Neural cell (in vitro differentiated cells): ENCODE data around the gene FAM20C. TPM values are rescaled to one million over a fixed set of nuclear protein-coding genes. Genes with fewer than 3 reads are reported as not detected.

Experiments
- H2AFZ ChIP-seq: fragments of 200-600, 300-800 bp; sonication (generic), shearing (Covaris generic); 2 replicates; pipeline ENCODE4 v1.6.0; 2014; ENCODE audit warnings: low read depth, mild to moderate bottlenecking, antibody characterized with exemption, low read length, moderate library complexity
- H3F3A ChIP-seq: fragments of 200-600 bp; shearing (Covaris generic); 2 replicates; pipeline ENCODE4 v1.6.1; 2016; ENCODE audit warnings: mild to moderate bottlenecking, moderate library complexity, mixed read lengths, antibody characterized with exemption, low read length; ENCODE audit not compliant: insufficient read depth, poor library complexity, severe bottlenecking
- H3K27ac ChIP-seq: fragments of 200-600, 300-800 bp; sonication (generic), shearing (Covaris generic); 2 replicates; pipeline ENCODE4 v1.5.1; 2014; ENCODE audit warnings: mild to moderate bottlenecking, low read length, moderate library complexity
- H3K27me3 ChIP-seq: fragments of 300-800, 200-600 bp; sonication (generic), shearing (Covaris generic); 2 replicates; pipeline ENCODE4 v1.6.0; 2014; ENCODE audit warnings: mild to moderate bottlenecking, low read depth, low read length, moderate library complexity; ENCODE audit not compliant: insufficient read depth
- H3K36me3 ChIP-seq: fragments of 300-800, 200-600 bp; sonication (generic), shearing (Covaris generic); 2 replicates; pipeline ENCODE4 v1.5.1; 2014; ENCODE audit warnings: mild to moderate bottlenecking, antibody characterized with exemption, low read length, moderate library complexity; ENCODE audit not compliant: insufficient read depth
- H3K4me2 ChIP-seq: fragments of 300-800, 200-600 bp; sonication (generic), shearing (Covaris generic); 2 replicates; pipeline ENCODE4 v1.6.0; 2014; ENCODE audit warnings: mild to moderate bottlenecking, low read length
- H3K4me3 ChIP-seq: fragments of 300-800, 200-600 bp; sonication (generic), shearing (Covaris generic); 2 replicates; pipeline ENCODE4 v1.5.1; 2014; ENCODE audit warnings: mild to moderate bottlenecking, low read length, moderate library complexity
- H3K79me2 ChIP-seq: fragments of 200-600 bp; shearing (Covaris generic); replicated peaks from 2 replicates; pipeline ENCODE4 v1.6.0; 2014; ENCODE audit warnings: mild to moderate bottlenecking, low read length, moderate library complexity; ENCODE audit not compliant: insufficient read depth
- H3K9ac ChIP-seq: fragments of 300-800, 200-600 bp; sonication (generic), shearing (Covaris generic); 2 replicates; pipeline ENCODE4 v1.6.1; 2016; ENCODE audit warnings: mild to moderate bottlenecking, low read length, mixed read lengths
- H3K9me2 ChIP-seq: fragments of 200-600 bp; shearing (Covaris generic); 2 replicates; pipeline ENCODE4 v1.6.1; 2016; ENCODE audit warnings: mild to moderate bottlenecking, low read length, mixed read lengths; ENCODE audit not compliant: insufficient read depth
- H3K9me3 ChIP-seq: fragments of 200-600, 300-800 bp; sonication (generic), shearing (Covaris generic); 2 replicates; pipeline ENCODE4 v1.6.1; 2016; ENCODE audit warnings: mild to moderate bottlenecking, mixed run types, low read length, moderate library complexity, mixed read lengths
- H4K20me1 ChIP-seq: fragments of 200-600 bp; shearing (Covaris generic); 2 replicates; pipeline ENCODE4 v1.6.1; 2016; ENCODE audit warnings: mild to moderate bottlenecking, mixed run types; ENCODE audit not compliant: insufficient read depth
- EP300 ChIP-seq: fragments of 450-650 bp; conservative IDR thresholded peaks from 2 replicates; pipeline ENCODE4 v1.6.1; 2014; ENCODE audit warnings: antibody characterized with exemption, mild to moderate bottlenecking, moderate library complexity; ENCODE audit not compliant: poor library complexity, severe bottlenecking
- EZH2 ChIP-seq: fragments of 200-600, 300-800 bp; shearing (Covaris generic), sonication (generic); IDR thresholded peaks from 2 replicates; pipeline ENCODE4 v1.6.1; 2014; ENCODE audit warnings: antibody characterized with exemption, low read length, borderline replicate concordance, mild to moderate bottlenecking; ENCODE audit not compliant: insufficient read depth, poor library complexity, severe bottlenecking
- MXI1 ChIP-seq: fragments of 450-650 bp; conservative IDR thresholded peaks from 2 replicates; pipeline ENCODE4 v1.6.1; 2014; ENCODE audit warnings: antibody characterized with exemption, mild to moderate bottlenecking; ENCODE audit not compliant: poor library complexity, severe bottlenecking
- POLR2AphosphoS5 ChIP-seq: IDR thresholded peaks from 2 replicates; pipeline ENCODE4 v1.6.1; 2012
- RAD21 ChIP-seq: fragments of 450-650 bp; conservative IDR thresholded peaks from 2 replicates; pipeline ENCODE4 v1.6.1; 2014; ENCODE audit warnings: antibody characterized with exemption, mild to moderate bottlenecking, moderate library complexity
- SMC3 ChIP-seq: fragments of 450-650 bp; conservative IDR thresholded peaks from 2 replicates; pipeline ENCODE4 v1.6.1; 2014; ENCODE audit warnings: antibody characterized with exemption, mild to moderate bottlenecking, moderate library complexity; ENCODE audit not compliant: poor library complexity
- TAF1 ChIP-seq: IDR thresholded peaks from 2 replicates; pipeline ENCODE4 v1.6.1; 2012; ENCODE audit warnings: low read depth
- polyA plus RNA-seq: library from polyadenylated mRNA; depleted of rRNA; stranded (reverse); fragments of >200 nt; gene quantifications from 2 replicates; pipeline ENCODE4 v1.2.3, GENCODE V29; 2014
- TF ChIP-seq, protein P1 (sequence below): IDR thresholded peaks from 2 replicates; pipeline ENCODE4 v1.6.1; 2012; ENCODE audit warnings: borderline replicate concordance
- TF ChIP-seq, protein P2 (sequence below): fragments of 450-650 bp; IDR thresholded peaks from 2 replicates; pipeline ENCODE4 v1.5.1; 2014; ENCODE audit warnings: antibody characterized with exemption, mild to moderate bottlenecking, moderate library complexity; ENCODE audit not compliant: poor library complexity, severe bottlenecking

FAM20C gene
- polyA plus RNA-seq, 1 donor from 2014 or later: 22.7 TPM

DNA sequence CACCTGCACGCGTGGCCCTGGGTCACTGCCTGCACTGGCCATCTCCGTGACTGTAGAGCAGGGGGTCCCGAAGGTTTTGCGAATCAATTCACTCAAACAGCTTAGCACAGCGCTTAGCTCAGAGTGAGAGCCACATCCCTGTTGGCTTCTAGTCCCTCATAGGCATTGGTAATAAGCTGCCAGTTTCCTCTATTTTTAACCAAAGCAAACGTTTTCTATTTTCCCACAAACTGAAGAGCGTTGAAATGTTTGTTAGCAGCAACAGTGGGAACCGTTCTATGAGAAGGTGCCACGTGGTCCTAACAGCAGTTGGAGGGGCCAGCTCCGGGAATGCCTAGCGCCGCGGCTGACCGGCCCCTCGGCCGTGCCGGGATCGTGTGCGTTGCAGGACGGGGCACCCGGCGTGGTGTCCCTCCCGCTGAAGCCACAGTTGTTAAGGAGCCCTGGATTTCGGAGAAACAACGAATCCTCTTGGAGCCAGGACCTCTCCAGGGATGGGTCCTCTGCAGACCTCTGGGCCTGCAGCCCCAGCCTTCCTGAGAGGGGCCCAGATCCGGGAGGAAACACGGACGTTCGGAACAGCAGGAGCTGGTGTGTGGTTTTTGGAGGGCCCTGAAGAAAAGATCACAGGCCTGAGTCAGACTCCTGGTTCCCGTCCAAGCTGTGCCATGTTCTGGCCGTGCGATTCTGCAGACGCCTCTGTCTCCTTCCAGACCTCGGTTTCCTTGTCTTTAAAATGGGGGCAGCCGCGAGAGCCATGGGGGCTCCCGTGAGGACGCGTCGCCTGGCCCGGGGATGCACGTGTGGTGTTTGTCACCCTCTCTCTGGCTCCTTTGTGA, 40.3 kb downstream of the FAM20C start:
- Histone ChIP-seq H3K9ac (no peak overlapping the region), H3K4me2 (no peak overlapping the region), H3K27ac (no peak overlapping the region), H3K4me3 (no peak overlapping the region), H3K9me2 (no peaks in the 10 kb centered on the region), H3F3A (no peaks in the 10 kb centered on the region), H3K9me3 (no peaks in the 10 kb centered on the region), H4K20me1 (no peaks in the 10 kb centered on the region), H3K27me3 (no peaks in the 10 kb centered on the region), H3K79me2 (no peaks in the 10 kb centered on the region), H3K36me3 (no peaks in the 10 kb centered on the region), H2AFZ (no peak overlapping the region)
- TF ChIP-seq, protein P1, sequence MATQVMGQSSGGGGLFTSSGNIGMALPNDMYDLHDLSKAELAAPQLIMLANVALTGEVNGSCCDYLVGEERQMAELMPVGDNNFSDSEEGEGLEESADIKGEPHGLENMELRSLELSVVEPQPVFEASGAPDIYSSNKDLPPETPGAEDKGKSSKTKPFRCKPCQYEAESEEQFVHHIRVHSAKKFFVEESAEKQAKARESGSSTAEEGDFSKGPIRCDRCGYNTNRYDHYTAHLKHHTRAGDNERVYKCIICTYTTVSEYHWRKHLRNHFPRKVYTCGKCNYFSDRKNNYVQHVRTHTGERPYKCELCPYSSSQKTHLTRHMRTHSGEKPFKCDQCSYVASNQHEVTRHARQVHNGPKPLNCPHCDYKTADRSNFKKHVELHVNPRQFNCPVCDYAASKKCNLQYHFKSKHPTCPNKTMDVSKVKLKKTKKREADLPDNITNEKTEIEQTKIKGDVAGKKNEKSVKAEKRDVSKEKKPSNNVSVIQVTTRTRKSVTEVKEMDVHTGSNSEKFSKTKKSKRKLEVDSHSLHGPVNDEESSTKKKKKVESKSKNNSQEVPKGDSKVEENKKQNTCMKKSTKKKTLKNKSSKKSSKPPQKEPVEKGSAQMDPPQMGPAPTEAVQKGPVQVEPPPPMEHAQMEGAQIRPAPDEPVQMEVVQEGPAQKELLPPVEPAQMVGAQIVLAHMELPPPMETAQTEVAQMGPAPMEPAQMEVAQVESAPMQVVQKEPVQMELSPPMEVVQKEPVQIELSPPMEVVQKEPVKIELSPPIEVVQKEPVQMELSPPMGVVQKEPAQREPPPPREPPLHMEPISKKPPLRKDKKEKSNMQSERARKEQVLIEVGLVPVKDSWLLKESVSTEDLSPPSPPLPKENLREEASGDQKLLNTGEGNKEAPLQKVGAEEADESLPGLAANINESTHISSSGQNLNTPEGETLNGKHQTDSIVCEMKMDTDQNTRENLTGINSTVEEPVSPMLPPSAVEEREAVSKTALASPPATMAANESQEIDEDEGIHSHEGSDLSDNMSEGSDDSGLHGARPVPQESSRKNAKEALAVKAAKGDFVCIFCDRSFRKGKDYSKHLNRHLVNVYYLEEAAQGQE: no peak
- TF ChIP-seq SMC3 (no peak), RAD21 (no peak), EZH2 (no peak), TAF1 (no peak), EP300 (no peak), POLR2AphosphoS5 (no peak), MXI1 (no peak)

DNA sequence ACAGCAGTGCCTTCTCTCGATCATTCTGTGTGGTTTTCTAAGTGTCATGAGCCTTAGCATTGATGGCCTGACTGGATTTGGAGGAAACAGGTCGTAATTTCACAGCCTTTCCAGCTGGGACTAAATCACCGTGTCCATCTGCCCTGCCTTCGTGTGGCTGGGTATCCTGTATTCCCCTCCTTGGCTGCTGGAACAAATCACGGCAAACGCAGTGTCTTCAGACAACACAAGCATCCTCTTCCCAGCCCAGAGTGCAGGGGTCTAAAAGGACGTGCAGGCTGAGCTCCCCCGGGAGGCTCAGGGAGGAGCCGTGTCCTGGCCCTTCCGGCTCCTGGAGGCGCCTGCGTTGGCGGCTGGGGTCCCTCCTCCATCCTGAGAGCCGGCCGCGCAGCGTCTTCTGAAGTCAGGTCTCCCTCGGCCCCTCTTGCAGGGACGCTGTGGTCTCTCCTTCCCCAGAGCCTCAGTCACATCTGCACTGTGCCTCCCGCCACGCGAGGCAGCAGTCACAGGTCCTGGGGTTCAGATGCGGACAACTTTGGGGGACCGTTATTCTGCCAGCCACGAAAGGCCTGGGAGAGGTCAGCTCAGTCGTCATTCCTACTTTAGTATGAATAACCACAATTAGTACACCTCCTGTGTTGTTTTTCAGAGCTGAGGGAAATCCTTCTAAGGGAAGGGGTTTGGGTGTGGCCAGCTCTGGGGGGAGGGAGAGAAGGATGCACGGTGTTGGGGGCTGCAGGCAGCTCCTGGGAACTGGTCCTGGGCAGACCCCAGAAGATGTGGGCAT, 41.1 kb downstream of the FAM20C start:
- no peak overlapping the region for H3K27ac ChIP-seq
- no peak for TF ChIP-seq EP300
- TF ChIP-seq, protein P1: no peak
- TF ChIP-seq RAD21: no peak
- TF ChIP-seq MXI1: no peak
- no peak for TF ChIP-seq SMC3
- TF ChIP-seq, protein P2, sequence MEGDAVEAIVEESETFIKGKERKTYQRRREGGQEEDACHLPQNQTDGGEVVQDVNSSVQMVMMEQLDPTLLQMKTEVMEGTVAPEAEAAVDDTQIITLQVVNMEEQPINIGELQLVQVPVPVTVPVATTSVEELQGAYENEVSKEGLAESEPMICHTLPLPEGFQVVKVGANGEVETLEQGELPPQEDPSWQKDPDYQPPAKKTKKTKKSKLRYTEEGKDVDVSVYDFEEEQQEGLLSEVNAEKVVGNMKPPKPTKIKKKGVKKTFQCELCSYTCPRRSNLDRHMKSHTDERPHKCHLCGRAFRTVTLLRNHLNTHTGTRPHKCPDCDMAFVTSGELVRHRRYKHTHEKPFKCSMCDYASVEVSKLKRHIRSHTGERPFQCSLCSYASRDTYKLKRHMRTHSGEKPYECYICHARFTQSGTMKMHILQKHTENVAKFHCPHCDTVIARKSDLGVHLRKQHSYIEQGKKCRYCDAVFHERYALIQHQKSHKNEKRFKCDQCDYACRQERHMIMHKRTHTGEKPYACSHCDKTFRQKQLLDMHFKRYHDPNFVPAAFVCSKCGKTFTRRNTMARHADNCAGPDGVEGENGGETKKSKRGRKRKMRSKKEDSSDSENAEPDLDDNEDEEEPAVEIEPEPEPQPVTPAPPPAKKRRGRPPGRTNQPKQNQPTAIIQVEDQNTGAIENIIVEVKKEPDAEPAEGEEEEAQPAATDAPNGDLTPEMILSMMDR: no peak
- no peak for TF ChIP-seq TAF1
- TF ChIP-seq POLR2AphosphoS5: no peak
- TF ChIP-seq EZH2: no peak
- no peak overlapping the region for H3K9ac ChIP-seq
- H3K4me3 ChIP-seq: no peak overlapping the region
- no peaks in the 10 kb centered on the region for H3K27me3 ChIP-seq
- no peaks in the 10 kb centered on the region for H3F3A ChIP-seq
- H3K79me2 ChIP-seq: no peaks in the 10 kb centered on the region
- H3K4me2 ChIP-seq: no peak overlapping the region
- no peaks in the 10 kb centered on the region for H3K9me2 ChIP-seq
- H4K20me1 ChIP-seq: no peaks in the 10 kb centered on the region
- H3K9me3 ChIP-seq: no peaks in the 10 kb centered on the region
- H2AFZ ChIP-seq: no peak overlapping the region
- H3K36me3 ChIP-seq: no peaks in the 10 kb centered on the region
